Neural cell (in vitro differentiated cells): Measurements from ENCODE around the gene UBD.

Source experiments
- CTCF ChIP-seq: fragments of 450-650 bp; IDR thresholded peaks from 2 replicates; pipeline ENCODE4 v1.5.1; 2014; ENCODE audit warnings: antibody characterized with exemption, mild to moderate bottlenecking, moderate library complexity; ENCODE audit not compliant: poor library complexity, severe bottlenecking
- POLR2AphosphoS5 ChIP-seq: IDR thresholded peaks from 2 replicates; pipeline ENCODE4 v1.6.1; 2012

GRCh38 chr6:29505808-29506207 is 53.7 kb downstream of the UBD start:
- TF ChIP-seq POLR2AphosphoS5: no peak
- TF ChIP-seq CTCF: no peak
